HL-60 (cell line): ENCODE results near the gene PRKCG.

Experiments
- DNase-seq, 2 experiments: peaks; one replicate each; pipeline ENCODE4 v3.0.0-alpha.2; 2010 to 2020; ENCODE audit warnings: low read depth in 1 of 2, low spot score in 1 of 2
- H3K27ac ChIP-seq: fragments of 250-450 bp; sonication (Bioruptor Pico); replicated peaks from 2 replicates; pipeline ENCODE4 v1.5.1; 2020; ENCODE audit warnings: mild to moderate bottlenecking, moderate library complexity
- H3K27me3 ChIP-seq: fragments of 250-450 bp; sonication (Bioruptor Pico); 2 replicates; pipeline ENCODE4 v1.5.1; 2021; ENCODE audit warnings: mild to moderate bottlenecking, moderate library complexity; ENCODE audit not compliant: insufficient read depth, poor library complexity, severe bottlenecking
- H3K4me3 ChIP-seq: replicated peaks from 2 replicates; pipeline ENCODE4 v1.5.1; 2011; ENCODE audit warnings: mild to moderate bottlenecking, control low read depth, low read length; ENCODE audit not compliant: insufficient read depth
- CTCF ChIP-seq: IDR thresholded peaks from one replicate; pipeline ENCODE4 v1.5.1; 2011; ENCODE audit warnings: low read length, control low read depth, inconsistent platforms; ENCODE audit not compliant: insufficient read depth
- GABPA ChIP-seq: IDR thresholded peaks from 2 replicates; pipeline ENCODE4 v1.6.1; 2012; ENCODE audit warnings: low read depth
- POLR2AphosphoS5 ChIP-seq: IDR thresholded peaks from 2 replicates; pipeline ENCODE4 v1.6.1; 2012; ENCODE audit warnings: low read depth
- SPI1 ChIP-seq: IDR thresholded peaks from 2 replicates; pipeline ENCODE4 v1.6.1; 2012; ENCODE audit warnings: low read depth, mild to moderate bottlenecking, borderline replicate concordance
- TF ChIP-seq, protein P1 (sequence below): IDR thresholded peaks from 2 replicates; pipeline ENCODE4 v1.6.1; 2012; ENCODE audit warnings: low read depth; ENCODE audit not compliant: insufficient replicate concordance

Gene PRKCG

DNA sequence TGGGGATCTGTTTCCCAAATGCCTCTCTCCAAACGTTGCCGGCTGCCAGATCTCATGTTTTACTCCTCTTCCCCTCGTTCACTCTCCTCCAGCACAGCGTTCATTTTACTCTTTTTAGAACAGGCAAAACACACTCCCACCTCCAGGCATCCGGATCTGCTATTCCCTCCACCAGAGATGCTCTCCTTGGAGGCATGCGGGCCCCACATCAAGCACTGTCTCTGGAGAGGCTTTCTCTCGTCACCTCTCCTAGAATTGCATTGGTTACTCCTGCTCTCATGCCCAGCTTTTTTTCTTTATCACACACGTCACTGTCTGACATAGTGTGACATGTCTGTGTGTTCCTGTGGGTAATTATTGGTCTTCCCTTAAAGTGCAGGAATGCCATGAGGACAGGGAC is 34.4 kb upstream of the PRKCG start:
- DNase-seq, result no peak
- Histone ChIP-seq H3K27ac (no peak overlapping the region), H3K27me3 (peaks cover 4% of the 10 kb centered on the region), H3K4me3 (no peak overlapping the region)
- TF ChIP-seq, protein P1, sequence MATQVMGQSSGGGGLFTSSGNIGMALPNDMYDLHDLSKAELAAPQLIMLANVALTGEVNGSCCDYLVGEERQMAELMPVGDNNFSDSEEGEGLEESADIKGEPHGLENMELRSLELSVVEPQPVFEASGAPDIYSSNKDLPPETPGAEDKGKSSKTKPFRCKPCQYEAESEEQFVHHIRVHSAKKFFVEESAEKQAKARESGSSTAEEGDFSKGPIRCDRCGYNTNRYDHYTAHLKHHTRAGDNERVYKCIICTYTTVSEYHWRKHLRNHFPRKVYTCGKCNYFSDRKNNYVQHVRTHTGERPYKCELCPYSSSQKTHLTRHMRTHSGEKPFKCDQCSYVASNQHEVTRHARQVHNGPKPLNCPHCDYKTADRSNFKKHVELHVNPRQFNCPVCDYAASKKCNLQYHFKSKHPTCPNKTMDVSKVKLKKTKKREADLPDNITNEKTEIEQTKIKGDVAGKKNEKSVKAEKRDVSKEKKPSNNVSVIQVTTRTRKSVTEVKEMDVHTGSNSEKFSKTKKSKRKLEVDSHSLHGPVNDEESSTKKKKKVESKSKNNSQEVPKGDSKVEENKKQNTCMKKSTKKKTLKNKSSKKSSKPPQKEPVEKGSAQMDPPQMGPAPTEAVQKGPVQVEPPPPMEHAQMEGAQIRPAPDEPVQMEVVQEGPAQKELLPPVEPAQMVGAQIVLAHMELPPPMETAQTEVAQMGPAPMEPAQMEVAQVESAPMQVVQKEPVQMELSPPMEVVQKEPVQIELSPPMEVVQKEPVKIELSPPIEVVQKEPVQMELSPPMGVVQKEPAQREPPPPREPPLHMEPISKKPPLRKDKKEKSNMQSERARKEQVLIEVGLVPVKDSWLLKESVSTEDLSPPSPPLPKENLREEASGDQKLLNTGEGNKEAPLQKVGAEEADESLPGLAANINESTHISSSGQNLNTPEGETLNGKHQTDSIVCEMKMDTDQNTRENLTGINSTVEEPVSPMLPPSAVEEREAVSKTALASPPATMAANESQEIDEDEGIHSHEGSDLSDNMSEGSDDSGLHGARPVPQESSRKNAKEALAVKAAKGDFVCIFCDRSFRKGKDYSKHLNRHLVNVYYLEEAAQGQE, result no peak
- no peak for TF ChIP-seq CTCF
- TF ChIP-seq SPI1, result no peak
- no peak for TF ChIP-seq GABPA
- TF ChIP-seq POLR2AphosphoS5, result no peak

- peak; percentile 69 to 84 for DNase-seq
- peaks cover 2% of the 10 kb centered on the region for H3K27me3 ChIP-seq
- no peak overlapping the region for H3K4me3 ChIP-seq
- H3K27ac ChIP-seq, result no peak overlapping the region
- TF ChIP-seq SPI1 (no peak), GABPA (no peak)
- TF ChIP-seq, protein P1, result no peak
These were observed 32.7 kb upstream of the PRKCG start for GRCh38 chr19:53849237-53849676.

DNA sequence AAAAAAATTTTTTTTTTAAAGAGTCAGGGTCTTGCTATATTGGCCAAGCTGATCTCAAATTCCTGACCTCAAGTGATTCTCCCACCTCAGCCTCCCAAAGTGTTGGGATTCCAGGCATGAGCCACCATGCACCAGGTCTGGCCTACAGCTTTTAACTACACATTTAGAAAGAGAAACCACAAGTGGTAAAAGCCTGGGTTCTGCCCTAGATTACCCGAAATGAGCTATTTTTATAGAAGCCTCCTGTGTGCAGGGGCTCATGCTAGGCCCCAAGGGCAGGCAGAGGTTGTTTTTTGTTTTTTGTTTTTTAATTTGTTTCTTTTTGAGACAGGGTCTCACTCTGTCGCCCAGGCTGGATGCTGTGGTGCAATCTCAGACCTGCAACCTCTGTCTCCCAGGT is 28.3 kb upstream of the PRKCG start:
- Histone ChIP-seq H3K4me3 (no peak overlapping the region), H3K27ac (no peak overlapping the region), H3K27me3 (no peaks in the 10 kb centered on the region)
- TF ChIP-seq SPI1 (no peak), POLR2AphosphoS5 (no peak), CTCF (no peak), GABPA (no peak)
- TF ChIP-seq, protein P1, result no peak
- DNase-seq, result no peak
